H4 (cell line): ENCODE measurements around the gene PKP4. TPM values are rescaled to one million over a fixed set of nuclear protein-coding genes. Genes with fewer than 3 reads are reported as not detected.

Experiments
- DNase-seq: peaks from one replicate; pipeline ENCODE4 v3.0.0-alpha.2; 2015; ENCODE audit warnings: low spot score
- total RNA-seq: library from RNA; depleted of rRNA; stranded (reverse); fragments of >200 nt; shearing (Covaris generic); gene quantifications from 2 replicates; pipeline ENCODE4 v1.2.3, GENCODE V29; 2014

PKP4 gene
- total RNA-seq, 1 experiment from 2014 or later, result 19.4 TPM

DNA sequence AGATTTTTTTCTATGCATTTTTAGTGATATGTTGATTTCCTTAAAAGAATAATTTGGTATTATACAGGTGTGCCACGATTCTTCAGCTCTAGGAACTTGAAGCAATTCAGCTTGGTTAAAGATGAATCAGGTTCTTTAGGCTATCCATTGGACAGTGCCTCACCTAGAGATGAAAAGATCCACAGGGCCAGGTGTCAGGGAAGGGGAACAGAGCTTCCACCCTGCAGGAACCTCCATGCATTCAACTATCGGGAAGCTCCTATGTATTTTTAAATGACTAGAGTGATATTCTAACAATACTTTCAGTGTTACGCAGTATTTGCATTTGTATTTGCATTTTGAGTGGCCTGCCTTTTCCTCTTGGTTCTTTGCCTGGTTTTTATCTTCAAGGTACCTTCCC, 40.2 kb downstream of the PKP4 start:
- no peak for DNase-seq

DNA sequence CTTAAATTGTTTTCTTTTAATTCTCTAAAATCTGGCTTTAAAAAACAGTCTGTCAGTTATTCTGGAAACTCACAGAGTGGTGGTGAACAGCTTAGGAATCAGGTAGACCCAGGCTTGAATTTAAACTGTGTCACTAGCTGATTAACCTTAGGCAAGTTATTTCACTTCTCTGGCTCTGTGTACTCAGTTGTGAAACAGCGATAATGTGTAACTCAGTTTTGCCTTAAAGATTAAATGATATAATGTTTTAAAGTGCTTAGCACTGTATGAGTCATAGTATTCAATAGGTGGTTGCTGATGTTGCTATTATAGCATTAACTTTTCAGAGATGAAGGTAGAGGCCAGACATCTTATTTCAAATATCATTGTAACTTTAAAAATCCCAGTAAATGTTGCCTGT, 40.7 kb downstream of the PKP4 start:
- DNase-seq, result no peak

DNA sequence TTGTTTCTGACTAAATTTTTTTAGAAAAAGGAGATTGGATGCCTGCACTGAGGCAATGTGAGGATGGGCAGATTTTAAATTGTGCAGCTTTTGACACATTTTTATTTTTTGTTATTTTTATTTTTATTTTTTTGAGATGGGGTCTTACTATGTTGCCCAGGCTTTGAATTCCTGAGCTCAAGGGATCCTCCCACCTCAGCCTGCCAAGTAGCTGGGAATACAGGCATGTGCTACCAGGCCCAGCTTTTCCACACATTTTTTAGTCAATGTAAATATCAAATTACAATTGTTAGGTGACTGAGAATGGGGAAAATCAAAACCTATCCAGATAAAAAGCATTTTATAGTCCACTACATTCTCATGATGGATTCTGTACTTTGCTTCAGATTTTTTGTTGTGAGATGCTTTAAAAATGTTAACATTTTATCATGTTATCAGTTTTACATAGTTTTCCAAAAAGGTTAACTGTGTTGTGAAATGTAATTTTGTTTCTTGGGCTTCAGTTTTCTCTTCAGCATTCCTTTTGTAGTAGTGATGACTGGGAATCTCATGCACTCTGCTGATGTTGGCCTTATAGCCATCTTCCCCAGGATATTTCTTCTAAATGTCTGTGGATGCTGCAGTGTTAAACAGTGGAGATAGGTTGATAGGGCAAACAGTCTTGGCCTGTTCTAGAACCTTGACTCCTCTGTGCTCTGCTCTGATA, 41.4 kb downstream of the PKP4 start:
- DNase-seq, result no peak

DNA sequence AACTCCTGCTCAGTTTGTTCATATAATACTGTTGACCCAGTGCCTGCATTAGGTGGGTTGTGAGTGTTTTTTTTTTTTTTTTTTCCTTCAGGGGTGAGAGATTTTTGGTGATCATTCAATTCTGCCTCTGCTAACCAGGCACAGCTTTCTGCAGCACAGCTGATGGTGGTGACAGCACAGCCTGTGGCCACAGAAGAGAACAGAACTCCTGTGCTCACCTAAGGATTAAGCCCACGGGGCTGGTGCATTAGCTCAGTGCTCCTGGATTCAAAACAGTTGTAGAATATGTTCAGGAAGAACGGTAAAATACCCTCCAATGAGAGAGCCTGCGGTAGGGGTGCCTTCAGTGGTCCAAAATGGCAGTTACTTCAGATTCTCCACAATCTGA, 42.0 kb downstream of the PKP4 start:
- DNase-seq, result no peak

DNA sequence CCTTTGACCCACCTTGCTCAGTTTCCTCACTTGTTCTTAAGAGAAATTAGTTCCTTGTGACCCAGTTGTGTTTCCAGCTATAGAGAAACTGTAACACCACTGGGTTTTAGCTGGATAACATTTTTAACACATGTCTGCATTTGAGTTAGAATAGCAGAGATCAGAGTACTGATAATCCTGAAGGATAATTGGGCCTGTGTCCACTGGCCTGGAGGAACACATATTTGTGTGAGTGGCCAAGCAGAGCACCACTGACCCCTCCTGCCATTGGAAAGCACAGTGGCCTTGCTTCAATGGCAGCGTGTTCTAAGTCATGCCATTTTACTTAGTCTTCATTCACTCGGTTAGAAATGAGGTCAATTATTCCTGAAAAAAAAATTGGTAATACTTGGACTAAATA, 42.6 kb downstream of the PKP4 start:
- no peak for DNase-seq

DNA sequence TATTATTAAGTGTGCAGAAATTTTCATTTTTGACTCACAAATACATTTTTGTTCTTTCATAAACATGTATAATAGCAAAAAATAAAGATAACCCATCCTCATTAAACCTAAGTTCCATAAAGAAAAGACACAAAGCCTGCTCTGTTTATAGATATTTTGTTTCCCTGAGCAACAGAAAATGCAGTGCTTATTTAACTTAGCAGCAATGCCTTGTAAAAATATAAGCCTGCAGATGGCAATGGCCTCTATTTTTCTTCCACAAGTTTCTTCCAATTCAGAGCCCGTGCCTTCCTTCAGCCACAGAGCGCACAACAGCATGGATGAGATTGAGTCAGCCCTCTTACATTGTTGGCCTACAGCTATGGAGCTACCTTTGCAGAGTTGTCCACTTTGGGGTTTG, 43.6 kb downstream of the PKP4 start:
- no peak for DNase-seq

DNA sequence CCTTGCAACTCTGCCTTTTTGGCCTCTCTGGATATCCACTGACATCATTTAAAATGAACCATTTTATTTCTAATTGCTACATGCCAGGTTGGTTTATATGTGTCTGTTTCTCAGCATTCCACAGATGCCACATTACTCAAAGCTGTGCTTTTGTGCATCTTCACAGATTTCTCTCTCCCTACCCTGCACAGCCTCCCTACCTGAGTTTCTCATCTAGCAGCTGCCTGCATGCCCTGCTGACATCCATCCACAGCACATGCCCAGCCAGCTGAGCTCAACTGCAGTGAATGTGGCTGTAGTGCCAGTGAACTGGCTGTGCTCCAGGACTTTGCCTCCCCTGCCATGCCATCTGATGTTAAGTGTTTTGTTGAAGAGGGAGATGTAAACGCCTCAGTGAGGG, 44.5 kb downstream of the PKP4 start:
- no peak for DNase-seq

DNA sequence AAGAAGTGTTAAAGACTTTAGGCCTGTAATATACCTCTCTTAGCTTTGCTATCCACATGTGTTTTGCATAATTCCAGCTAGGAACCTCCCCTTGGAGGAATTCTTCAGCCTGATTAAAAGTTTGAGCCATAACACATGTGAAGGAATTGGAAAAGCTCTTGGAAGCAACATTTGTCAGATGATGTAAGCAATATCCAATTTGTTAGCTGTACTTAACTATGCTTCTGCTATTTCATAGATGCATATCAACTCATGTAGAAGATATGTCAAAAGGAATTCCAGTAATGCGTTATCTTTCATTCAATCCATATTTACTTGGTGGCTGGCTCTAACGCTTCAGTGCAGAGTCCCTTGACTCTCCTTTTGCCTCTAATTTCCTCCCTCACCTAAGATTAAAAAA, 46.2 kb downstream of the PKP4 start:
- DNase-seq, result no peak

DNA sequence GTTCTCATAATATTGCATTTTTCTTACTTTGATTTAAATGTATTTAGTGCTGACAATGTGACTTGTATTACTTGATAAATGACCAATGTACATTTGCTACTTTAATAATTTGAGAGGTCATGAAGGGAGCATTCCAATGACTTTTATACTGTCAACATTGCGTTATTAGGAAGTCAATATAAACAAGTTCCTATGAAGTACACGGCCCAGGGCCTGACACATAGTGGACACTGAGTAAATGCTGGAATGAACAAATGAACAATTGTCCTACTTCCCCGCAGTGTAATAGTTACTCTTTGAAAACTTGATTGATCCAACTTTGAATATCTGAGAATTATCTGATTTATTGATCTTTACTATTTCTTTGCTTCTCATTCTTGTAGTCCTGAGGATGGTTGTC, 47.3 kb downstream of the PKP4 start:
- DNase-seq, result no peak

DNA sequence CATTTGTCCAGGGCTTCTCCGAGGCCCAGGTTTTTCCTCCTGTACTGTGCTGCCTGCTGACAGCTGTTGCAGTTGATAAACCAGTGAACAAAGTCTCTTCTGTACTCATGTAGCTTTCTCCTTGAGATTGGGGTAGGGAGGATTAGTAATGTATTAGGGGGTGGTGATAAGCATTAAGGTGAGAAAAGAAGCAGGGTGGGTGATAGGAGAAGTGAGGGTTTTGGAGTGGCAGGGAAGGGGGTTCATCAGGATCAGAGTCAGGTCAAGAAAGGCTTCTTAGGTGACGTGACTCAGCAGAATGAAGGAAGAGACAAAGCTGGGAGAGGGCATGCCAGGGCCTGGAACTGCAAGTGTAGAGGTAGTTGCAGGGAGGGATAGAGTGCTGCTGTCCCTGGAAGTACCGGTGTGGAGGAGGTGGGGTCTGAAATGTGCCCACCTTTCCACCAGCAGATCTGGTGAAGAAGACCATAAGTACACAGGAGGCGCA, 48.7 kb downstream of the PKP4 start:
- DNase-seq, result no peak

DNA sequence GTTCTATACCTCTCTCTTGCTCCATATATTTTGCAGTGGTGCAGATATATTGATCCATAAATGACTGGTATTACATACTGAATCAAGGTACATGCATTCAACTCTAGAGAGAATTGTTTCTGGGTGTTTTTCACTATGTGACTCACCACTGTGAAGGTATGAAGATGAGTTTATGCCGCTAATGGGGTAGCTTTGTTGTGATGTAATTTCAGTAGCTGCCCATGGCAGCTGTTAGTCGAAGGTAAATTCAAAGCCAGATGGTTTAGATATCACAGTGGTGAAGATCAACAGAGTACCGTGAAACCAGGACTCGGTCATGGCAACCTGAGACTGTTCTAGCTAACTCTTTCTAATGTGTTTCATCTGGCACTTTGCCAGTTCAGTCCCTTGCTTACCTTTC, 50.4 kb downstream of the PKP4 start:
- no peak for DNase-seq

DNA sequence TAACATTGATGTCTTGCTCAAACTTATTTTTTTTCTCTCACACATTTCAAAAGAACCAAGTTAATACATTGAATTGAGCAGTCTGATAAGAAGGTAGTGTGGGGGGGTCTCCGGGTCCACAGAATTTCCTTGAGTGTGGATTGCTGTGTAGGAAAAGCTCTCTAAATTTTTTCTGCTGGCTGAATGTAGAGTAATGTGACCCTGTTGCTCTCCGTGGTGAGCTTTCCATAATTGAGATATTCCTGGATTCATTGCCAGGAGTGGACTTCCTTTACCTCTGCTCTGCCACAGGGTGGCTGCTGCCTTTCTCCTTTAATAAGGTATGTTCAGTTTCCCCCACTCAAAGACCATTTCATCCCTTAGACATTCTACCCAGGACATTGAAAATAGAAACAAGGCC, 50.9 kb downstream of the PKP4 start:
- no peak for DNase-seq

DNA sequence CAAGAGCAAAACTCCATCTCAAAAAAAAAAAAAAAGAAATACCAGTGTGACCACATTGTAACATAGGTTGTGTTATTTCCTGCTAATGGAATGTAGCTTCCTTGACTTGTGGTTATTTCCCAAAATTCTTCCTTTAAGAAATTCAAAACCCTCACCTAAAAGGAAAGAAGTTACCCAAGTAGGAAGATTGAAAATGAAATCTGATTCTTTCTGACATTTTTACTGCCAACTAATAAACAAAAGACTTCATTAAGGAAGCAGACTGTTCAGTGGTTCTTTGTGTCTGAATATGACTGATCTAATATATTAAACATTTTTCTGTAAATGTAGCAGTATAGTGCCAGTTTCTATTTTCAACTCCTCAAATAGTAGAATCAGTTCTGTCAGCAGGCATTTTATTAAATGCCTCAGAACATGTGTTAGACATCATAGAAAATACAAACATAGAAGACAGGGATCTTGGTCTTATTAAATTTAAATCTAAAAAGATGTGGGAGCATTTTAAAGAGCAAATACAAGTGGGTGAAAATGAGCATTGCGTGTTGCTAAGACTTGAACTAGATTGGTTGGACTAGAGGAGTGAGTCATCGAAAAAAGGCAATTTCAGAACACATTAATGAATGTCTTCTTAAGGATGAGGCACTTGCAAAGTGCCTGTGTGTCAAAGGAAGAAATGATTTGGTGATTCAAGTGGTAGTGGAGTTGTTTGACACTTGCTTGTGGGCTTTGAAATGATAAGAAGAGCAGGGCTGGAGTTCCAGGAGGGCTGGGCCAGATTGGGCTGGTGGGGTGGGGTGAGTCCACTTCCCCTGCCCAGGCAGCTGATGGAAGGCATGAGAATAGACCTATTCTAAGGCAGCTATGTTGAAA, 53.4 kb downstream of the PKP4 start:
- DNase-seq, result peak; percentile 23

DNA sequence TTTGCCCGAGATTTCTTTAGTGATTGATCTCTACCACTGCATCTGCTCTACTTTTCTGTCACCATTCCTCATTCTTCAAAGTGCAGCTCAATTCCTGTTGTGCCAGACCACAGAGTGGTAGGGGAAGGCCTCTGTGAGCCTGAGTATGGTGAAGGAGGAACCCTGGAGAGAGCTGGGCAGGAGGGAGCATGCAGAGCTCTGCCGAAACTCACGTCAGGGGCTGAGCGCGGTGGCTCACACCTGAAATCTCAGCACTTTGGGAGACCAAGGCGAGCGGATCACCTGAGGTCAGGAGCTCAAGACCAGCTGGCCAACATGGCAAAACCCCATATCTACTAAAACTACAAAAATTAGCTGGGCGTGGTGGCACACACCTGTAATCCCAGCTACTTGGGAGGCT, 54.1 kb downstream of the PKP4 start:
- no peak for DNase-seq

DNA sequence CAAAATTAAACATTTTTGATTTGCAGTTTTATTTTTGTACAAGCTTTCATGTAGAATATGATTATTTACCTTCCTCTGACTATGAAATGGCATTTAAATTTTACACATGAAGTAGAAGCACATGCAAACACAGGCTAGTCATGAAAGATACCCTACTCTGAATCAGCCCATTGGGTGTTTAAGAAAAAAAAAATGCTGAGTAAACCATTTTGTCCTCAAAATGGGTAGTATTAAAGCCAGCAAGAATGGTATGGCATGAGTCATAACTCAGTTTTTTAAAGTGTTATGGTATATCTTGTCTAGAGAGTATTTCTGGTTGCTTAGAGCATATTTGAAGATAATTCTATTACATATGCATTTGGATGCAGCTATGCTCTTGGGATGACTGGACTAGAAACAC, 55.0 kb downstream of the PKP4 start:
- no peak for DNase-seq

DNA sequence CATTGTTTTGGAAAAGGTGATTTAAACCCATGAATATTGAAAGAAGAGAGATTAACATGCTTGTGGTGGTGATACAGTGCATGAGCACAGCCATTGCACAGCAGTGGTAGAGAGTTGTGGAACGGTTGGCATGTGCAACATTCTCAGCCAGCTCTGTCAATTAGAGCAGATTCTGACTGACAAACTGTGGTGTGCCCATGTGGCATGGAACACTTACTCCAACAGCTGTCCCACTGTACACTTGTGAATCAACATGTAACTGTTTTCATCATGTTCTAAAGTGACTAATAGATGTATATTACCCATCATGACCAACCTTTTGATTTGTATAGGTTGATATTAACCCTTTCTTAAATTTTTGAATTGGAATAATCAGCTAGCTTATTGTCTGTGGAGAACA, 55.6 kb downstream of the PKP4 start:
- no peak for DNase-seq

DNA sequence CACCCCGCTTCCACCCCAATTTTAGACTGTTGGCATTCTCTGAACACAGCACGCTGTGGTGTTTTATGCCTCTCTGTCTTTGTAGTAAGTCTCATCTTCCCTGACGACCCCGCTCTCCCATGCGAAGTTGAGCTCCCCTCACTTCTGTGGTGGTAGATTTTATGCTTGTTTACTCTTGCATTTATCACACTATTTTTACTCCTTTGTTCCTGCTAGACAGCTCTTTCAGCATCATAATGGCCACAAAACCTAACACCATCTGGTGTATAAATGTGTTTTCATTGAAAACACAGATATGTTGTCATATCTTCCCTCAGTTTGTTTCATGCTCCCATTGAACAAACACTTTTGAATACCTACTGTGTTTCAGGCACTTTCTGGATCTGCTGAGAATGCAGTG, 57.1 kb downstream of the PKP4 start:
- no peak for DNase-seq

DNA sequence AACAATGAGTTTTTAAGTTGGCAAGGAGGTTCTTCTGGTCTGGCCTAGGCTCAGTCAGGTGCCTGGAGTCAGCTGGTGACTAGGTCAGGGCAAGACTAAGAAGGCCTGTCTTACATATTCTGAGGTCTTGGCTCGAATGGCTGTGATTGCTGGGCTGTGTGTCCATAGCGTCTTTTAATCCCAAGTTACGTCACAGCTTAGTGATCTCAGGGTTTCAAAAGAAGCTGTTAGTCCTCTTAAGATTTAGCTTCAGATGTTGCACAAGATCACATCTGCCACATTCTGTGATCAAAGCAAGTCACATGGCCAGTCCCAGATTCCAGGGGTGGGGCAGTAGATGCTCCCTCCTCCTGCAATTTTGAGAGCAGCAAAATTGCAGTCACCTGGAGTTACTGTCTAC, 61.3 kb downstream of the PKP4 start:
- peak; percentile 16 for DNase-seq

DNA sequence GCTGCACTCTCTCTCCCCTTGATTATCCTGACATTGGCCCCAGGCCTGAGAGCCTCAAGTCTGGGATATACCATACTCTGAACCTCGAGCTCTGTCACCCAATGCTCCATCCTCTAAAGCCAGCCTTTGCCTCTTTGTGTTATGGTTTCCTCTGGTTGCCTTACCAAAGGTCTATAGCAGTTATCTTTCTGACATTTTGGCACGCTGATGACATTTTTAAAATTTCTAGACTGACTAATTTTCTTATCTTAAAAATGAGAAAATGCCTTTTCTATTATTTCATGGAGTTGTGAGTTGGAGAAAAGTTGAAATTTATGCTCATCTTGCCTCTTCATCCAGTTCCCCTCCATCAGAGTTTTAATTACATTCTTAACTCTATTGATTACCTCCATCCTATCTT, 62.7 kb downstream of the PKP4 start:
- no peak for DNase-seq

DNA sequence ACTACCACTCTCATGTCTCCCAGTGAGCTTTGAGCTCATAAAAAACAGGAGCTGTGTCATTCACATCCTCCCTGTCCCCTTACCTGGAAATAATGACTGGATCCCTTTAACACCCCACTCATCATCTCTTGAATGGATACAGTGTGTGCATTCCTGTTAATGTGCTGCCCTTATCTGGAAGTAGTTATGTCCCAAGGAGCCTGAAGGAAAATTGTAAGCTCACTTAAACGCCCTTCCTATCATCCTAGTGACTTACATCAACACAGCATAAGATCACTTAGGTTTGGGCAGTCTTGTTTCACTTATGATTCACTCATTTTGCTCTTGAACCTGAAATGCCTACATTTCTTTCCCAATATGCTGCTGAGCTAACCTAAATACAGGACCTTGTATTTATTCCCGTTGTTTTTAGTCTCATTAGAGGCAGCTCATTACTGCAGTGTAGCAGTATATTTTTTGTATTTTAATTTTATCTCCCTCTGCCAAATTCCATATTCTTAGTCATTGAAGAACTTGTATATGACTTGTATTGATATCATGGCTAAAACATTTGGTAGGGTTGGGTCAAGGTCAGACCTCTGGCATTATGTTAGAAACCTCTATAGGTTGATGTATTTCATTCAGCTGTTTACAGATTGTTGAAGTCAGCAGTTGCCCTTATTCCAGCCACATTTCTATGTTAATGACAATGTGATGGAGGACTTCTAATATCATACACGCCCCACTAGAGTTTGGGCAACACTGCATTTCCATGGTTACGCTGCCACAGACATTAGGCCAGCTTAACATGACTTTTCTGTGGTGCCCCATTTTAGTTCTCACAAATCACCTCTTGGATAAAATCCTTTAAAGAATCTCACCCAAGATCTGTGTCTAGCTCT, 72.9 kb downstream of the PKP4 start:
- no peak for DNase-seq

DNA sequence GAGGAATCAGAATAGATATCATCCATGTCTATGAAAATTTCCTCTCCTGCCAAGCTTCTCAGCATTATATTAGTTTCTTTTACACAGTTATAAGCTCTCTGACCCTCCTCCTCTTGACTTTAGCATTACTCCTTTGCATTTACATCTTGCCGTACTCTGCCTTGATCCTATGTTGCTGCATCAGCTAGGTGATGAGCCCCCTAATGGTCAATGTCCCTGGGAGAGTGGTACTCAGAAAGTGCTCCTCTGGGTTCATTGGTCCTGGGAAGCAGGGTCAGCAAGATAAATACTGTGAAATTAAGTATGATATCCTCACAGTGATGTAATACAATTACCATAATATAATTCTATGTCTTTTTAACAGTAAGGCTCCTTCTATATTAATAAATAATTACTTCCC, 74.1 kb downstream of the PKP4 start:
- DNase-seq, result no peak

DNA sequence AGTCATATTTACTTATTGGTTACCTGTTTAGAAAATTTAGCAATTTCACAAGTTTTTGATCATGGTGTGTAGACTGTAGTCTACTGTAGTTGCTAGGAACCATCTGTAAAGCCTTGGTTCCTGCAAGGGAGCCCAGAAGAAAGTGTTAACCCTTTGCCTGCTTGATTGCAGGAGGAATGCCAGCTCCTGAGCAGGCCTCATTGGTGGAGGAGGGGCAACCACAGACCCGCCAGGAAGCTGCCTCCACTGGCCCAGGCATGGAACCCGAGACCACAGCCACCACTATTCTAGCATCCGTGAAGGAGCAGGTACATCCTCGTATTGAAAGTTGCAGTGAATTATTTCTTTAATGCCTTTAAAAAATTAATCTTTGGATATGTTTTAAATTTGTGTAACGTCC, 76.3 kb downstream of the PKP4 start:
- DNase-seq, result no peak
